DMS114 treated with DMSO at 0.1 percent for 48 hours (cell line): ENCODE results near the gene ELFN1.
"Not testable (repeated sequence)": the region's sequence is repeated elsewhere in the genome, so short reads cannot be mapped to it uniquely, and the experiment has no call there.

Experiments
- DNase-seq: peaks from one replicate; lab custom pipeline; 2025; ENCODE audit not compliant: unreplicated experiment; lab: John Stamatoyannopoulos, UW

Gene ELFN1

DNA sequence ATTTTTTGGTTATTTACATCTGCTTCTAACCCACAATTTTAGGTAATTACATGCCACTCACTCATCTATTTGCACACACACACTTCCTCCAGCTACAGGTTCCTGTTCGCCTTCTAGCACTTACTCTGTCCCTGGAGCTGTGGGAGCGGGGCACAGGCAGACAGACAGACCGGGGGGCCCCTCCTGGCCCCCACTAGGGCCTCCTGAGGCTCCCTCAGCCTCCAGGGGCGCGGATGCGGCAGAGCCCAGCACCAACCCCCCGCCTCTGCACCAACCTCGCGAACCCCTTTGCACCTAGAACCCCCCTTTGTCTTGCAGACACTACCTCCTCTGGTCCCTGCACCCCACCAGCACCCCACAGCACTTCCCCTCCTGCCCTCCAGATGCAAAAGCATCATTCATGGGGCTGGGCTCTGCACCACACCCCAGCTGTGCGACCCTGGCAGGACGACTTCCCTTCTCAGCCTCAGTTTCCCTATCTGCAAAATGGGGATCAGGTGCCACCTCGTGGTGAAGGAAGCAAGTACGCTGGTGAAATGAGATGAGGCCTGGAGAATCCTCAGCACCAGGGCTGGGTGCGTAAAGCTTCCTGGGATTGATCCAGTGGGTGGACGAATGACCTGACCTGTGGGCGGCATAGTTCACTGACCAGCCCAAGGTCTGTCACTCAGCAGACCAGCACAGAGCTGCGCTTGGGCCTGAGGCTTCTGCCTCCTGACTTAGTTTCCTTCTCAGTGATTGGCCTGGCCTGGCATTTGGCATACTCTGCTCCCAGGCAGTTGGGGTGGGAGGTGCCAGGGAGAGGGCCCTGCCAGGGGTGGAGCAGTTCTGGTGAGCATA is 37.9 kb downstream of the ELFN1 start:
- no peak for DNase-seq

- no peak for DNase-seq
Measured at GRCh38 chr7:1708596-1709251, 38.6 kb downstream of the ELFN1 start.

DNA sequence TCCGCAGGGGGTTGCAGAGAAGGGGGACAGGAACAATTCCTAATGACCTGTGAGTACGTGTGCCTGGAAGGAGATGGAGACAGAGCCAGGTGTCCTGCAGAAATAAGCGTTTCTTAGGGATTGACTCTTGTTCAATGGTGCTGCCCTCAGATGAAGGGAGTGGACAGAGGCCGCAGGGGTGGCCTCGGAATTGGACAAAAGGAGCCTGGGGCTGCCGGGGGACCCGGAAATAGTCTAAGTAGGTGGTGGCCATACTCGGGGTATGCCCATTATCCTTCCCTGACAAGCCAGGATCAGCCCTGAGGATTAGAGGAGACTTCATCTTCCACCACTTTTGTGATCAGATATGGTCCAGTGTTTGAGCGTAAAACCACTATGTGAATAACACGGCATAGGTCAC is 39.2 kb downstream of the ELFN1 start:
- no peak for DNase-seq

- no peak for DNase-seq
Measured at GRCh38 chr7:1709900-1710299, 39.8 kb downstream of the ELFN1 start.

- no peak for DNase-seq
Measured at GRCh38 chr7:1710936-1711335, 40.9 kb downstream of the ELFN1 start.

DNA sequence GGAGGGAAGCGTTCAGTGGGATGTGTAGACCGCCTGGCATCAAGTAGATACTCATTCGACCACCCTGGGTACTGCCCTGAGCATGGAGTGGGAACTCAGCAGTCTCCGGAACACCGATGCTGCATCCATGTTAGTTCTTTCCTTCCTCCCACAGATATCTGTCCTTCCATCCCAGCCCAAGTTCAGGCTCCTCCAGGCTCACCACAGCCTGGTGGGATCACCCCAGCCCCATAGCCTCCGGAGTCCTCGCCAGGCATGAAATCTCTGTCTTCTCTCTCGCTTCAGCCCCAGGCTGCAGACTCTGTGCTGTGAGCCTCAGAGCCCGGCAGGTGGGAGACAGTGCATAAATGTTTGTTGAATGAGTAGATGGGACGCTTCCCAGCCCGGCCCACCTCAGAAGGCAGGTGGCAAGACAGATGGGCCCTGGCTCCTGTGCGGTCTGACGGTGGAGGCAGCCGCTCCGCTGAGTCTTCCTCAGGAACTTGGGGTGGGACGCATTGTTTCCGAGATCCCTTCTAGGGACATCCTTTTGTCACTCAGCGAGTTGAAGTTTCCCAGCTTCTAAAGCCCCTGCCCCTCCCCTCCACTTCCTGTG is 42.9 kb downstream of the ELFN1 start:
- no peak for DNase-seq

DNA sequence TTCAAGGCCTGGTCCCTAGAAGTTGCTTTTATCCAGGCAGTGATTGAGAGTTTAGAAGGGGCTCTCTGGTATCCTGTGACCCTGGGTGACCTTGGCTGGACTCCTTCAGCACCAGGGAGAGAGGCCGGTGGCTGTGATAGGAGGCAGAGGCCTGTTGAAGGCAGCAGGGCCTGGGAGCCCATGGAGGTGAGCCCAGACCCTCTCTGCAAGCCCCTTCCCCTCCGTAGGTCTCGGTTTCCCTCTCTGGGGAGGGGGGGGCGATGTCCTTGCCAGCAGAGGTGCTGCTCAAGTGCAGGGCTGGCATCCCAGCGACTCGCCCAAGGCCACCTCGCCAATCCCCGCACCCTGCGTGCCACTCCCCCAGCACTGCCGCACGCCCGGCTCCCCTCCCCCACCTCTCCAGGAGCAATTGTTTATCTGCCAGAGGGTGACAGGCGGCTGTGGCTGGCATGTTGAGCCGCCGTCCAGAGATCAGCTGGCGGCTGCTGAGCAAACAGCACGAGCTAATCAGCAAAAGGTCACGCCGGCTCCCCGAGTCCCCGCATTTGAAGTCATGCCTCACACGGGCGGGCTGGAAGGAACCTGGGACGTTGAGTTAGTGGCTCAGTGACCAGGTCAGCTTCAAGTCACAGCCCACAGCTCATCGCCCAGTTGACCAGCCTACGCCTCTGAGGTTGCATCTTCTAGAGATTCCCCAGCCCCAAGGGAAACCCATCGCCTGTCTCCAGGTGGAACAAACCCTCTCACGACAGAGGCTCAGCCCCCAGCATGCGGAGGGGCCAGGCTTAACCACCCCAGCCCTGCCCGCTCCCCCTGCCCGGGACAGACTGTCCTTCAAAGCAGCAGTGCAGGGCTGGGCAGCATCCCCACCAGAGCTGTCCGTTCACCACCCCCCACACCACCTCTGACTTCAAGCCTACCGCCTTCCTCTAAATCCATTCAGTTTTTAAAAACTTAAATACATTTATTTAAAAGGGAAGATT is 43.7 kb downstream of the ELFN1 start:
- no peak for DNase-seq

GRCh38 chr7:1714583-1715330 is 44.7 kb downstream of the ELFN1 start:
- DNase-seq: no peak

GRCh38 chr7:1715331-1715625 is 45.2 kb downstream of the ELFN1 start:
- DNase-seq: no peak

DNA sequence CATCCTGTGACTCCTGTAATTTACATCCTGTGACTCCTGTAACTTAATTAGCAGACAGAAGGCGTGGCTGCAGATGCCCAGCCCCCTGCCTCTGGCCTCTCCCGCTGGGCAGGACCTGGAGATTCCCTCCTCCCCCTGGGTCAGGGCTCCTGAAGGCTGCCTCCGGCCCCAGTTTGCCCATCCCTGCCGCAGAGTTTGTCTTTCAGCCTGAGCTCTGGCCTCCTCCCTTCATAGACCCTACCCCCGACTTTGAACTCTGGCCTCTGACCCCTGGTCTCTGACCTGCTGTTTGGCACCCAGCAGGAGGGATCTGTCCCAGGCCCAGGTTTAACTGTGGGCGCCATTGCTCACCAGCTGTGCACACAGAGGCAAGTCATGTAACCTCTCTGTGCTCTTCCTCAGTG is 45.6 kb downstream of the ELFN1 start:
- DNase-seq: no peak

GRCh38 chr7:1716263-1717094 is 46.4 kb downstream of the ELFN1 start:
- no peak for DNase-seq

- no peak for DNase-seq
Measured at GRCh38 chr7:1717095-1717483, 47.0 kb downstream of the ELFN1 start.

DNA sequence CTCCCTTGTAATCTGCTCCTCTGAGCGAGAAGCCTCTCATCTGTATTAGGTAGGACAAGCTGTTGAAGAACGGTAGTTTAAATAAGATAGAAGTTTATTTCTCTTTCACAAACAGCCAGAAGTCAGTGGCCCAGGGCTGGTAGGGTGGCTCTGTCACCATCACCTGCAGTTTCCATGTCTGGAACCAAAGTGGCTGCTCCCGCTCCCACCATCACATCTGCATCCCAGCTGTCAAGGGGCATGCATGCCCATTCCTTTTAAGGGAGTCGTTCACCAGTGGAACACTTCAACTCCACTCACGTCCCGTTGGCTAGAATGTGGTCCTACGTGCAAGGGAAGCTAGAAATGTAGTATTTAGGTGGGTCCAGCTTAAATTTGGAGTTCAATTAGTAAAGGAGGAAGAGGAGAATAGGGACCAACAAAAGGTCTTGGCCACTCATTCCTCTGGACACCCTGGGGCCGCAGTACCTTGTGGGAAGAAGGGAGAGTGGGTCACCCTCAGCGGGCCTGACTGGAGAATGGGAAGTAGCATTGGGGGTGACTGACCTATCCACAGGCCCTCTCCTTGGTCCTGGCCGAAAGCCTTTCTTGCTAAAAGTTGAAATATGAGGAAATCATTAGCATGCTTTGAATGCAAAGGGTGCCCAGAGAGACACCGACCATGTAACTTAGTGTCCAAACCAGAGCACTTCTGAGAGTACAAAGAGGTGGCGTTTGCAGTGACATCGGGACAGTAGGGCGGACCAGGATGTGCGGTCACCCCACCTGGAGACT is 48.0 kb downstream of the ELFN1 start:
- DNase-seq: no peak

GRCh38 chr7:1718850-1719249 is 48.8 kb downstream of the ELFN1 start:
- not testable (repeated sequence) for DNase-seq

DNA sequence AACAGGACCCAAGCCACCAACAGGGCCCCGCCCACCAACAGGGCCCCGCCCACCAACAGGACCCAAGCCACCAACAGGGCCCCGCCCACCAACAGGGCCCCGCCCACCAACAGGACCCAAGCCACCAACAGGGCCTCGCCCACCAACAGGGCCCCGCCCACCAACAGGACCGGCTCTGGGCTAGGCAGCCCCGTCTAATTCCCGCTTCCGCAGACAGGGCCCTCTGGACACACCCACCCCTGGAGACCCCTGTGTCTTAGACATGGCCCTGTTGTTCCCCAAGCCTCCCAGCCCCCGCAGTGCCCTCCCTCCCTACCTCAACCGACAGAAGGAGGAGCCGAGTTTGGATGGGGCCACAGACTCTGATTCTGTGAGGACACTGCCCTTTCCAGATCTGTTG is 49.2 kb downstream of the ELFN1 start:
- not testable (repeated sequence) for DNase-seq

DNA sequence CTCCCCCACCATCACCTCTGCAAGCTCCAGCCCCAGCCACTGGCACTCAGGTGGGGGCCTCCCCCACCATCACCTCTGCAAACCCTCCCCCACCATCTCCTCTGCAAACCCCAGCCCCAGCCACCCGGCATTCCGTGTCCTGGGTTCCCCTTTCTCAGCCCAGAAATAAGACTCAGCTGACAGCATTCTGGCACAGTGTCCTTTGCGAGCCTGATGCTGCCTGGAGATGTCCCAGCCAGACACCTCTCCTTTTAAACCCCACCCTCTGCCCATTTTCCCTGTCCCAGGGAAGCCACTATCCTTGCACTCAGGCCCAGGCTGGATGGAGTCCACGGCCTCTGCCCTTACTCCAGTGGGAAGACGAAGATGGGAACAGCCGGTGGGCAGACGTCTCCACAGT is 49.8 kb downstream of the ELFN1 start:
- no peak for DNase-seq

- no peak for DNase-seq
Measured at GRCh38 chr7:1720326-1720725, 50.2 kb downstream of the ELFN1 start.

GRCh38 chr7:1721047-1721690 is 51.1 kb downstream of the ELFN1 start:
- no peak for DNase-seq
